HepG2 (cell line): ENCODE data around the gene DNAJC5. TPM values are rescaled to one million over a fixed set of nuclear protein-coding genes. Genes with fewer than 3 reads are reported as not detected.

Experiments
- NRL ChIP-seq: sonication (generic); formaldehyde crosslinking; IDR thresholded peaks from 2 replicates; pipeline ENCODE4 v1.5.0; 2020; ENCODE audit warnings: missing genetic modification reagents, mild to moderate bottlenecking, moderate library complexity, borderline replicate concordance
- ONECUT2 ChIP-seq: sonication (generic); formaldehyde crosslinking; IDR thresholded peaks from 2 replicates; pipeline ENCODE4 v1.4.0; 2020; ENCODE audit warnings: missing genetic modification reagents
- SIN3A ChIP-seq: IDR thresholded peaks from 2 replicates; pipeline ENCODE4 v1.6.1; 2011; ENCODE audit warnings: low read depth, mild to moderate bottlenecking, control low read depth, low read length, borderline replicate concordance
- ZFY ChIP-seq: sonication (generic); formaldehyde crosslinking; IDR thresholded peaks from 2 replicates; pipeline ENCODE4 v1.4.0; 2020; ENCODE audit warnings: missing genetic modification reagents
- ZNF34 ChIP-seq: sonication (generic); formaldehyde crosslinking; IDR thresholded peaks from 2 replicates; pipeline ENCODE4 v1.4.0; 2020; ENCODE audit warnings: mild to moderate bottlenecking, missing genetic modification reagents, borderline replicate concordance
- ZNF7 ChIP-seq: IDR thresholded peaks from 2 replicates; pipeline ENCODE4 v1.6.1; 2016; ENCODE audit warnings: missing biosample characterization, missing genetic modification reagents
- ZNF878 ChIP-seq: sonication (generic); formaldehyde crosslinking; IDR thresholded peaks from 2 replicates; pipeline ENCODE4 v1.8.1; 2023; ENCODE audit warnings: mild to moderate bottlenecking, missing genetic modification reagents, moderate library complexity
- ZSCAN9 ChIP-seq: IDR thresholded peaks from 2 replicates; pipeline ENCODE4 v1.6.1; 2016; ENCODE audit warnings: borderline replicate concordance
- polyA plus RNA-seq, 8 experiments: library from polyadenylated mRNA; depleted of rRNA in 3 of 8; stranded (reverse) in 7 of 8; unstranded in 1 of 8; fragments of >200 nt; fragmentation: Illumina TruSeq in 4 of 8; extraction: Trizol in 4 of 8; gene quantifications; 2 replicates each; pipeline versions ENCODE4 v1.2.1 to v1.2.3, GENCODE V29; 2011 to 2016; ENCODE audit warnings: low read depth in 4 of 8, missing spikeins in 1 of 8, mixed read lengths in 1 of 8; ENCODE audit not compliant: insufficient read depth in 1 of 8
- total RNA-seq, 5 experiments: library from RNA; depleted of rRNA; stranded (reverse); fragments of >200 nt; fragmentation: Illumina TruSeq; extraction: Trizol; gene quantifications; 2 replicates each; pipeline ENCODE4 v1.2.3, GENCODE V29; 2016; ENCODE audit warnings: low read depth in 1 of 5
- TF ChIP-seq, protein P1 (sequence below): sonication (generic); formaldehyde crosslinking; IDR thresholded peaks from 2 replicates; pipeline ENCODE4 v1.4.0; 2020; ENCODE audit warnings: missing genetic modification reagents, borderline replicate concordance
- TF ChIP-seq, protein P2 (sequence below): sonication (generic); formaldehyde crosslinking; IDR thresholded peaks from 2 replicates; pipeline ENCODE4 v1.8.0; 2022; ENCODE audit warnings: low read depth, missing genetic modification reagents
- TF ChIP-seq, protein P3 (sequence below): IDR thresholded peaks from 2 replicates; pipeline ENCODE4 v1.6.1; 2016; ENCODE audit warnings: missing genetic modification reagents, missing compliant biosample characterization
- TF ChIP-seq, protein P4 (sequence below): sonication (generic); formaldehyde crosslinking; IDR thresholded peaks from 2 replicates; pipeline ENCODE4 v1.4.0; 2020; ENCODE audit warnings: missing genetic modification reagents, borderline replicate concordance
- TF ChIP-seq, protein P5 (sequence below): sonication (generic); formaldehyde crosslinking; IDR thresholded peaks from 2 replicates; pipeline ENCODE4 v1.4.0; 2020; ENCODE audit warnings: missing genetic modification reagents, borderline replicate concordance
- TF ChIP-seq, protein P6 (sequence below): sonication (generic); formaldehyde crosslinking; IDR thresholded peaks from 2 replicates; pipeline ENCODE4 v1.4.0; 2020; ENCODE audit warnings: missing genetic modification reagents

The DNAJC5 gene
- total and polyA plus RNA-seq, 2 of the 13 experiments (the other 11 are each of a cell fraction or from before 2014, with no cell fraction given), result 42.8 to 64.5 TPM

DNA sequence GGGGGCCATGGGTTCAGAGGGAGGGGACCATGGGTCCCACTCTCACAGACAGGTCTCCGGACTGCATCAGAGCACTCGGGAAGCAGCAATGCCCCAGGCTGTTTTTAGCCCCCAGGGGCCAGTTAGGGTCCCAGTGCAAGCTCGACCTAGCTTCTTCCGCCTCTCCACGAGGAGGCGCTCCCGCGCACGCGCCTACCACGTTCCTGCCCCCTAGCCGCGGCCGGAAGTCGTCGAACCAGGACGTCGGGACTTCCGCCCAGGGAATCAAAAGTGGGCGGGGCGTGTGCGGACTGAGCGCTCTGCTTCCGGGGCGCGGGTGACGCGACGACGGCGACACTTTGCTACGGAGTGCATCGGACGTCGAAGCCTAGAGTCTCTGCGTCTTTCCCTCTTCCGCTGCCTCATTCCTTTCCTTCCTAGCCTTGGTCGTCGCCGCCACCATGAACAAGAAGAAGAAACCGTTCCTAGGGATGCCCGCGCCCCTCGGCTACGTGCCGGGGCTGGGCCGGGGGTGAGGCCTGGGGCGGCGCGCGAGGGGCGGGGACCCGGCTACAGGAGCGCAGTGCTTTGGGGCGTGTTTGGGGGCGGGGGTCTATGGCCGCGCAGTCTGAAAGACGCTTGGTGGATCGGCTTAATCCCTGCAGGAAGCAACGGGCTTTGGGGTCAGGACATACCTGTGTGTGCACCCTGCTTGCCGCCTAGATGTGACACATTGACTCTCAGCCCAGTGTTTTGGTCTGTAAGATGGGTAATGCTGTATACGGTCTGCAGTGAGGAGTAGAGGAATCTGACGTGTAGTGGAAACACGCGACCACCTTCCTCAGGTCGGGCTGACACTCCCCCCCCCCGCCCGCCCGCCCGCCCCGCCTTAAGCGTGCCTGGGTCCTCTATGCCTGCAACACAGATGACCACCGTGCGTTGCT is 86.1 kb downstream of the DNAJC5 start, which contains the start of gene PRPF6 (continued):
- TF ChIP-seq, protein P1, sequence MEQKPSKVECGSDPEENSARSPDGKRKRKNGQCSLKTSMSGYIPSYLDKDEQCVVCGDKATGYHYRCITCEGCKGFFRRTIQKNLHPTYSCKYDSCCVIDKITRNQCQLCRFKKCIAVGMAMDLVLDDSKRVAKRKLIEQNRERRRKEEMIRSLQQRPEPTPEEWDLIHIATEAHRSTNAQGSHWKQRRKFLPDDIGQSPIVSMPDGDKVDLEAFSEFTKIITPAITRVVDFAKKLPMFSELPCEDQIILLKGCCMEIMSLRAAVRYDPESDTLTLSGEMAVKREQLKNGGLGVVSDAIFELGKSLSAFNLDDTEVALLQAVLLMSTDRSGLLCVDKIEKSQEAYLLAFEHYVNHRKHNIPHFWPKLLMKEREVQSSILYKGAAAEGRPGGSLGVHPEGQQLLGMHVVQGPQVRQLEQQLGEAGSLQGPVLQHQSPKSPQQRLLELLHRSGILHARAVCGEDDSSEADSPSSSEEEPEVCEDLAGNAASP (CRISPR knock-in tag), result peak; percentile 86
- peak; percentile 97 for TF ChIP-seq ZSCAN9 (CRISPR knock-in tag)
- TF ChIP-seq SIN3A, result peak; percentile 94
- TF ChIP-seq, protein P2, sequence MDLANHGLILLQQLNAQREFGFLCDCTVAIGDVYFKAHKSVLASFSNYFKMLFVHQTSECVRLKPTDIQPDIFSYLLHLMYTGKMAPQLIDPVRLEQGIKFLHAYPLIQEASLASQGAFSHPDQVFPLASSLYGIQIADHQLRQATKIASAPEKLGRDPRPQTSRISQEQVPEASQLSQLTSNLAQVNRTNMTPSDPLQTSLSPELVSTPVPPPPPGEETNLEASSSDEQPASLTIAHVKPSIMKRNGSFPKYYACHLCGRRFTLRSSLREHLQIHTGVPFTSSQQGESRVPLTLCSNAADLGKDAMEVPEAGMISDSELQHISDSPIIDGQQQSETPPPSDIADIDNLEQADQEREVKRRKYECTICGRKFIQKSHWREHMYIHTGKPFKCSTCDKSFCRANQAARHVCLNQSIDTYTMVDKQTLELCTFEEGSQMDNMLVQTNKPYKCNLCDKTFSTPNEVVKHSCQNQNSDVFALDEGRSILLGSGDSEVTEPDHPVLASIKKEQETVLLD (CRISPR knock-in tag), result peak; percentile 94
- TF ChIP-seq ZNF878 (CRISPR knock-in tag), result peak; percentile 45; the same call in 1 of the 2 replicates
- TF ChIP-seq NRL (CRISPR knock-in tag), result peak; percentile 99
- TF ChIP-seq, protein P3, sequence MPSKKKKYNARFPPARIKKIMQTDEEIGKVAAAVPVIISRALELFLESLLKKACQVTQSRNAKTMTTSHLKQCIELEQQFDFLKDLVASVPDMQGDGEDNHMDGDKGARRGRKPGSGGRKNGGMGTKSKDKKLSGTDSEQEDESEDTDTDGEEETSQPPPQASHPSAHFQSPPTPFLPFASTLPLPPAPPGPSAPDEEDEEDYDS (CRISPR knock-in tag), result peak; percentile 92
- peak; percentile 99 for TF ChIP-seq ZFY (CRISPR knock-in tag)
- TF ChIP-seq ZNF7 (CRISPR knock-in tag), result no peak; the same call in 1 of the 2 replicates
- TF ChIP-seq ONECUT2, result no peak
- TF ChIP-seq ZNF34 (CRISPR knock-in tag), result peak; percentile 55; the same call in 1 of the 2 replicates
- TF ChIP-seq, protein P4, sequence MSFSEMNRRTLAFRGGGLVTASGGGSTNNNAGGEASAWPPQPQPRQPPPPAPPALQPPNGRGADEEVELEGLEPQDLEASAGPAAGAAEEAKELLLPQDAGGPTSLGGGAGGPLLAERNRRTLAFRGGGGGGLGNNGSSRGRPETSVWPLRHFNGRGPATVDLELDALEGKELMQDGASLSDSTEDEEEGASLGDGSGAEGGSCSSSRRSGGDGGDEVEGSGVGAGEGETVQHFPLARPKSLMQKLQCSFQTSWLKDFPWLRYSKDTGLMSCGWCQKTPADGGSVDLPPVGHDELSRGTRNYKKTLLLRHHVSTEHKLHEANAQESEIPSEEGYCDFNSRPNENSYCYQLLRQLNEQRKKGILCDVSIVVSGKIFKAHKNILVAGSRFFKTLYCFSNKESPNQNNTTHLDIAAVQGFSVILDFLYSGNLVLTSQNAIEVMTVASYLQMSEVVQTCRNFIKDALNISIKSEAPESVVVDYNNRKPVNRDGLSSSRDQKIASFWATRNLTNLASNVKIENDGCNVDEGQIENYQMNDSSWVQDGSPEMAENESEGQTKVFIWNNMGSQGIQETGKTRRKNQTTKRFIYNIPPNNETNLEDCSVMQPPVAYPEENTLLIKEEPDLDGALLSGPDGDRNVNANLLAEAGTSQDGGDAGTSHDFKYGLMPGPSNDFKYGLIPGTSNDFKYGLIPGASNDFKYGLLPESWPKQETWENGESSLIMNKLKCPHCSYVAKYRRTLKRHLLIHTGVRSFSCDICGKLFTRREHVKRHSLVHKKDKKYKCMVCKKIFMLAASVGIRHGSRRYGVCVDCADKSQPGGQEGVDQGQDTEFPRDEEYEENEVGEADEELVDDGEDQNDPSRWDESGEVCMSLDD (CRISPR knock-in tag), result peak; percentile 76; the same call in 1 of the 2 replicates
- TF ChIP-seq, protein P5, sequence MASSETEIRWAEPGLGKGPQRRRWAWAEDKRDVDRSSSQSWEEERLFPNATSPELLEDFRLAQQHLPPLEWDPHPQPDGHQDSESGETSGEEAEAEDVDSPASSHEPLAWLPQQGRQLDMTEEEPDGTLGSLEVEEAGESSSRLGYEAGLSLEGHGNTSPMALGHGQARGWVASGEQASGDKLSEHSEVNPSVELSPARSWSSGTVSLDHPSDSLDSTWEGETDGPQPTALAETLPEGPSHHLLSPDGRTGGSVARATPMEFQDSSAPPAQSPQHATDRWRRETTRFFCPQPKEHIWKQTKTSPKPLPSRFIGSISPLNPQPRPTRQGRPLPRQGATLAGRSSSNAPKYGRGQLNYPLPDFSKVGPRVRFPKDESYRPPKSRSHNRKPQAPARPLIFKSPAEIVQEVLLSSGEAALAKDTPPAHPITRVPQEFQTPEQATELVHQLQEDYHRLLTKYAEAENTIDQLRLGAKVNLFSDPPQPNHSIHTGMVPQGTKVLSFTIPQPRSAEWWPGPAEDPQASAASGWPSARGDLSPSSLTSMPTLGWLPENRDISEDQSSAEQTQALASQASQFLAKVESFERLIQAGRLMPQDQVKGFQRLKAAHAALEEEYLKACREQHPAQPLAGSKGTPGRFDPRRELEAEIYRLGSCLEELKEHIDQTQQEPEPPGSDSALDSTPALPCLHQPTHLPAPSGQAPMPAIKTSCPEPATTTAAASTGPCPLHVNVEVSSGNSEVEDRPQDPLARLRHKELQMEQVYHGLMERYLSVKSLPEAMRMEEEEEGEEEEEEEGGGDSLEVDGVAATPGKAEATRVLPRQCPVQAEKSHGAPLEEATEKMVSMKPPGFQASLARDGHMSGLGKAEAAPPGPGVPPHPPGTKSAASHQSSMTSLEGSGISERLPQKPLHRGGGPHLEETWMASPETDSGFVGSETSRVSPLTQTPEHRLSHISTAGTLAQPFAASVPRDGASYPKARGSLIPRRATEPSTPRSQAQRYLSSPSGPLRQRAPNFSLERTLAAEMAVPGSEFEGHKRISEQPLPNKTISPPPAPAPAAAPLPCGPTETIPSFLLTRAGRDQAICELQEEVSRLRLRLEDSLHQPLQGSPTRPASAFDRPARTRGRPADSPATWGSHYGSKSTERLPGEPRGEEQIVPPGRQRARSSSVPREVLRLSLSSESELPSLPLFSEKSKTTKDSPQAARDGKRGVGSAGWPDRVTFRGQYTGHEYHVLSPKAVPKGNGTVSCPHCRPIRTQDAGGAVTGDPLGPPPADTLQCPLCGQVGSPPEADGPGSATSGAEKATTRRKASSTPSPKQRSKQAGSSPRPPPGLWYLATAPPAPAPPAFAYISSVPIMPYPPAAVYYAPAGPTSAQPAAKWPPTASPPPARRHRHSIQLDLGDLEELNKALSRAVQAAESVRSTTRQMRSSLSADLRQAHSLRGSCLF (CRISPR knock-in tag), result no peak
- TF ChIP-seq, protein P6, sequence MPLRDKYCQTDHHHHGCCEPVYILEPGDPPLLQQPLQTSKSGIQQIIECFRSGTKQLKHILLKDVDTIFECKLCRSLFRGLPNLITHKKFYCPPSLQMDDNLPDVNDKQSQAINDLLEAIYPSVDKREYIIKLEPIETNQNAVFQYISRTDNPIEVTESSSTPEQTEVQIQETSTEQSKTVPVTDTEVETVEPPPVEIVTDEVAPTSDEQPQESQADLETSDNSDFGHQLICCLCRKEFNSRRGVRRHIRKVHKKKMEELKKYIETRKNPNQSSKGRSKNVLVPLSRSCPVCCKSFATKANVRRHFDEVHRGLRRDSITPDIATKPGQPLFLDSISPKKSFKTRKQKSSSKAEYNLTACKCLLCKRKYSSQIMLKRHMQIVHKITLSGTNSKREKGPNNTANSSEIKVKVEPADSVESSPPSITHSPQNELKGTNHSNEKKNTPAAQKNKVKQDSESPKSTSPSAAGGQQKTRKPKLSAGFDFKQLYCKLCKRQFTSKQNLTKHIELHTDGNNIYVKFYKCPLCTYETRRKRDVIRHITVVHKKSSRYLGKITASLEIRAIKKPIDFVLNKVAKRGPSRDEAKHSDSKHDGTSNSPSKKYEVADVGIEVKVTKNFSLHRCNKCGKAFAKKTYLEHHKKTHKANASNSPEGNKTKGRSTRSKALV, result peak; percentile 83
